ENCODE results near the gene ADRA2C. TPM values are rescaled to one million over a fixed set of nuclear protein-coding genes. Genes with fewer than 3 reads are reported as not detected.
A peak's percentile ranks its signal among the peaks of the same experiment; 100 is the strongest.

Gene ADRA2C
- total and polyA plus RNA-seq, 2 of the 13 experiments (the other 11 are each of a cell fraction or from before 2014, with no cell fraction given), result 15.4 to 69.7 TPM

GRCh38 chr4:3791910-3792542, 25.8 kb downstream of the ADRA2C start (continued):
- peak; percentile 99 for TF ChIP-seq WIZ (CRISPR knock-in tag; IDR thresholded peaks at IDR 0.05)
- peak; percentile 85 for TF ChIP-seq XRCC5 (optimal IDR thresholded peaks at IDR 0.05; ENCODE audit: low read length)
- TF ChIP-seq ZBTB38 (CRISPR knock-in tag; IDR thresholded peaks at IDR 0.05), result peak; percentile 79
- no peak for TF ChIP-seq ZNF549 (CRISPR knock-in tag; IDR thresholded peaks at IDR 0.05)
- peak; percentile 66; the same call in 1 of the 2 replicates for TF ChIP-seq SMAD1 (CRISPR knock-in tag; IDR thresholded peaks at IDR 0.05; ENCODE audit: borderline replicate concordance, low read depth)
- TF ChIP-seq KAT8 (CRISPR knock-in tag; IDR thresholded peaks at IDR 0.05), result peak; percentile 72; the same call in 1 of the 2 replicates
- no peak; the same call in 1 of the 2 replicates for TF ChIP-seq ETS1 (CRISPR knock-in tag; IDR thresholded peaks at IDR 0.05)
- peak; percentile 89 for TF ChIP-seq RARG (CRISPR knock-in tag; IDR thresholded peaks at IDR 0.05; ENCODE audit: low read depth)
- peak; percentile 66 for TF ChIP-seq PPARG (CRISPR knock-in tag; conservative IDR thresholded peaks at IDR 0.05)
- TF ChIP-seq POLR2G (IDR thresholded peaks at IDR 0.05; ENCODE audit: low read depth, low read length), result no peak
- peak; percentile 69; the same call in 1 of the 2 replicates for TF ChIP-seq RXRA (CRISPR knock-in tag; IDR thresholded peaks at IDR 0.05)
- TF ChIP-seq SP5 (CRISPR knock-in tag; IDR thresholded peaks at IDR 0.05; ENCODE audit: borderline replicate concordance, low read depth), result no peak
- TF ChIP-seq CBX1 (IDR thresholded peaks at IDR 0.05; ENCODE audit: low read depth), result peak; percentile 60
- peak; percentile 62; the same call in 1 of the 2 replicates for TF ChIP-seq TOPORS (CRISPR knock-in tag; IDR thresholded peaks at IDR 0.05)
- peak; percentile 60; the same call in 1 of the 2 replicates for TF ChIP-seq ZMYM3 (CRISPR knock-in tag; IDR thresholded peaks at IDR 0.05)
- TF ChIP-seq BCLAF1 (IDR thresholded peaks at IDR 0.05), result no peak
- no peak for TF ChIP-seq SETDB1 (CRISPR knock-in tag; IDR thresholded peaks at IDR 0.05; ENCODE audit: borderline replicate concordance)
- peak; percentile 96; the same call in 1 of the 2 replicates for TF ChIP-seq STAT5B (CRISPR knock-in tag; IDR thresholded peaks at IDR 0.05)
- TF ChIP-seq SMAD9 (CRISPR knock-in tag; IDR thresholded peaks at IDR 0.05), result no peak
- TF ChIP-seq ZBTB25 (CRISPR knock-in tag; IDR thresholded peaks at IDR 0.05), result peak; percentile 89
- no peak for TF ChIP-seq AGO2 (optimal IDR thresholded peaks at IDR 0.05; ENCODE audit: low read depth, low read length)
- TF ChIP-seq MAFF (IDR thresholded peaks at IDR 0.05; ENCODE audit: low read depth, low read length), result no peak
- TF ChIP-seq LBX2 (CRISPR knock-in tag; IDR thresholded peaks at IDR 0.05; ENCODE audit: borderline replicate concordance), result peak; percentile 93; the same call in 1 of the 2 replicates
- peak; percentile 89 for TF ChIP-seq ZNF607 (CRISPR knock-in tag; IDR thresholded peaks at IDR 0.05; ENCODE audit: borderline replicate concordance)
- TF ChIP-seq NR0B2 (CRISPR knock-in tag; IDR thresholded peaks at IDR 0.05), result peak; percentile 49; the same call in 1 of the 2 replicates

All from HepG2 (cell line).